Fibroblast of lung (primary cell): ENCODE data around the gene REC8. TPM values are rescaled to one million over a fixed set of nuclear protein-coding genes. Genes with fewer than 3 reads are reported as not detected.

ENCODE experiments used
- DNase-seq, 2 donors: peaks; one replicate each; pipeline versions ENCODE4 v3.0.0 to v3.0.0-alpha.2; 2010; ENCODE audit warnings: low read depth in 2 of 2
- H2AFZ ChIP-seq: 2 replicates; pipeline ENCODE4 v1.5.1; 2012; ENCODE audit warnings: low read length, control low read depth, inconsistent platforms
- H3K27ac ChIP-seq: 2 replicates; pipeline ENCODE4 v1.5.1; 2011; ENCODE audit warnings: low read length, control low read depth; ENCODE audit not compliant: insufficient read depth
- H3K27me3 ChIP-seq: 2 replicates; pipeline ENCODE4 v1.5.1; 2011; ENCODE audit warnings: mild to moderate bottlenecking, low read length; ENCODE audit not compliant: control insufficient read depth, insufficient read depth
- H3K36me3 ChIP-seq: 2 replicates; pipeline ENCODE4 v1.5.1; 2011; ENCODE audit warnings: low read length; ENCODE audit not compliant: control insufficient read depth, insufficient read depth
- H3K4me1 ChIP-seq: 2 replicates; pipeline ENCODE4 v1.5.1; 2011; ENCODE audit warnings: low read length; ENCODE audit not compliant: control insufficient read depth, insufficient read depth; ENCODE audit errors: extremely low read depth
- H3K4me2 ChIP-seq: 2 replicates; pipeline ENCODE4 v1.5.1; 2011; ENCODE audit warnings: low read length, control low read depth; ENCODE audit not compliant: insufficient read depth; ENCODE audit errors: extremely low read depth
- H3K4me3 ChIP-seq, 4 experiments: fragments of 200-600 bp in 1 of 4; sonication (generic) in 1 of 4; replicated peaks in 1 of 4; 2 replicates each; pipeline ENCODE4 v1.5.1; 2011 to 2016; ENCODE audit warnings: low read length in 4 of 4, low read depth in 3 of 4, mild to moderate bottlenecking in 3 of 4, control low read depth in 2 of 4, inconsistent platforms in 1 of 4, mixed read lengths in 1 of 4; ENCODE audit not compliant: insufficient read depth in 1 of 4; ENCODE audit errors: control extremely low read depth in 1 of 4
- H3K79me2 ChIP-seq: 2 replicates; pipeline ENCODE4 v1.5.1; 2012; ENCODE audit warnings: mild to moderate bottlenecking, low read length, inconsistent platforms; ENCODE audit not compliant: control insufficient read depth, insufficient read depth
- H3K9ac ChIP-seq: 2 replicates; pipeline ENCODE4 v1.5.1; 2011; ENCODE audit warnings: mild to moderate bottlenecking, low read length, control low read depth; ENCODE audit not compliant: insufficient read depth
- H3K9me3 ChIP-seq: 2 replicates; pipeline ENCODE4 v1.5.1; 2012; ENCODE audit warnings: low read depth, low read length; ENCODE audit not compliant: control insufficient read depth, insufficient read depth
- H4K20me1 ChIP-seq: 2 replicates; pipeline ENCODE4 v1.5.1; 2011; ENCODE audit warnings: low read length; ENCODE audit not compliant: control insufficient read depth, insufficient read depth; ENCODE audit errors: extremely low read depth
- CTCF ChIP-seq, 2 donors: IDR thresholded peaks in 1 of 2; conservative IDR thresholded peaks in 1 of 2; 1 replicate in 1 of 2; 2 replicates in 1 of 2; pipeline ENCODE4 v1.5.1; 2011 to 2012; ENCODE audit warnings: low read length in 2 of 2, control low read depth in 1 of 2, inconsistent platforms in 1 of 2, low read depth in 1 of 2, mild to moderate bottlenecking in 1 of 2
- EZH2 ChIP-seq: IDR thresholded peaks from 2 replicates; pipeline ENCODE4 v1.5.1; 2012; ENCODE audit warnings: low read length, control low read depth, mild to moderate bottlenecking; ENCODE audit errors: missing control alignments
- polyA plus RNA-seq, 2 donors: library from polyadenylated mRNA; depleted of rRNA in 1 of 2; stranded (reverse) in 1 of 2; unstranded in 1 of 2; fragments of >200 nt; gene quantifications; 2 replicates each; pipeline ENCODE4 v1.2.1, GENCODE V29; 2011 to 2012; ENCODE audit warnings: missing spikeins in 1 of 2
- total RNA-seq: library from RNA; depleted of rRNA; stranded (reverse); fragments of >200 nt; gene quantifications from 2 replicates; pipeline ENCODE4 v1.2.1, GENCODE V29; 2014

REC8 gene
- total and polyA plus RNA-seq, 2 donors (not counting 1 experiment from before 2014, with no cell fraction given): 1.8 to 2.2 TPM

- TF ChIP-seq CTCF (conservative IDR thresholded peaks at IDR 0.05 in 1 of 2, IDR thresholded peaks at IDR 0.05 in 1 of 2; ENCODE audit: low read depth in 1 of 2, low read length in 2 of 2) (no peak), EZH2 (no peak)
- Histone ChIP-seq H4K20me1 (no peaks in the 10 kb centered on the region), H3K4me2 (no peak overlapping the region), H3K36me3 (peaks cover 3% of the 10 kb centered on the region), H3K27me3 (no peaks in the 10 kb centered on the region), H3K9ac (no peak overlapping the region), H3K4me1 (no peaks in the 10 kb centered on the region), H3K9me3 (no peaks in the 10 kb centered on the region), H3K27ac (no peak overlapping the region), H3K4me3 (no peak overlapping the region), H3K79me2 (no peaks in the 10 kb centered on the region), H2AFZ (no peak overlapping the region)
- DNase-seq: no peak
Measured at GRCh38 chr14:24123424-24124417, 48.2 kb upstream of the REC8 start.

- Histone ChIP-seq H3K9ac (no peak overlapping the region), H3K27me3 (no peaks in the 10 kb centered on the region), H3K4me3 (no peak overlapping the region), H3K27ac (no peak overlapping the region), H3K79me2 (no peaks in the 10 kb centered on the region), H3K36me3 (peaks cover 3% of the 10 kb centered on the region), H3K9me3 (no peaks in the 10 kb centered on the region), H3K4me1 (no peaks in the 10 kb centered on the region), H2AFZ (no peak overlapping the region), H4K20me1 (no peaks in the 10 kb centered on the region), H3K4me2 (no peak overlapping the region)
- TF ChIP-seq CTCF (conservative IDR thresholded peaks at IDR 0.05 in 1 of 2, IDR thresholded peaks at IDR 0.05 in 1 of 2; ENCODE audit: low read depth in 1 of 2, low read length in 2 of 2): no peak
- TF ChIP-seq EZH2: no peak
- no peak for DNase-seq
Measured at GRCh38 chr14:24126939-24127338, 44.9 kb upstream of the REC8 start.

GRCh38 chr14:24127673-24128072 lies 44.2 kb upstream of the REC8 start:
- Histone ChIP-seq H2AFZ (no peak overlapping the region), H3K9me3 (no peaks in the 10 kb centered on the region), H3K4me2 (no peak overlapping the region), H3K9ac (no peak overlapping the region), H3K27ac (no peak overlapping the region), H4K20me1 (no peaks in the 10 kb centered on the region), H3K4me3 (no peak overlapping the region), H3K79me2 (no peaks in the 10 kb centered on the region), H3K4me1 (no peaks in the 10 kb centered on the region), H3K27me3 (no peaks in the 10 kb centered on the region), H3K36me3 (peaks cover 3% of the 10 kb centered on the region)
- TF ChIP-seq CTCF (conservative IDR thresholded peaks at IDR 0.05 in 1 of 2, IDR thresholded peaks at IDR 0.05 in 1 of 2; ENCODE audit: low read depth in 1 of 2, low read length in 2 of 2): no peak
- no peak for TF ChIP-seq EZH2
- no peak for DNase-seq
